ENCODE measurements around the gene MAML2. TPM values are rescaled to one million over a fixed set of nuclear protein-coding genes. Genes with fewer than 3 reads are reported as not detected.

Gene MAML2
- total RNA-seq, 1 experiment from 2014 or later, result 2.7 TPM

DNA sequence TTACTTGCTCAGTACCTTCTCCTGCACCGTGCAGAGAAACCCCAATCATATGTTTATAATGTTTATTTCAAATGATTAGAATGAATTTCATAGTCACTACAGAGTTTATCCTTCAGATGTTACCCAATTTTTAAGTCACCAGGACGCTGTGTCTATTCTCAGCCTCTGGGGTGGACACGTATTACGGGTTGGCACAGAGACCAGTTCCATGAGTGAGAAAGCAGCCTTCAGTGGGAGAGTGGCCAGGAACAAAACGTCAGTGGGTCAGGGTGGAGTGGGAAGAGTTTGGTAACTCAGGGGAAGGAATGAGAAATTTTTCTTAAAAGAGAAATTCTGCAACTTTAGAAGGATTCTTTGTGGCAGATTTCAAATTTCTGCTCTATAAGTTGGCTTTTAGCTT is 342.0 kb downstream of the MAML2 start:
- Histone ChIP-seq H3K18ac (ENCODE audit: insufficient read length, low read depth, low read length) (no peak overlapping the region), H4K91ac (ENCODE audit: insufficient read length, low read depth, low read length) (no peak overlapping the region), H2BK12ac (ENCODE audit: insufficient read length, low read depth, low read length) (no peak overlapping the region), H3K79me2 (ENCODE audit: insufficient read depth, low read length) (no peaks in the 10 kb centered on the region), H2BK20ac (ENCODE audit: low read depth, low read length, poor library complexity, severe bottlenecking) (no peak overlapping the region), H4K8ac (replicated peaks; ENCODE audit: insufficient read length, low read depth, low read length) (no peak overlapping the region), H3K23ac (ENCODE audit: insufficient read length, low read depth, low read length) (no peak overlapping the region), H3K79me1 (ENCODE audit: insufficient read depth, low read depth, low read length, poor library complexity, severe bottlenecking) (no peaks in the 10 kb centered on the region), H3K4me2 (ENCODE audit: insufficient read depth, insufficient read length, low read length) (no peak overlapping the region), H3K27me3 (ENCODE audit: insufficient read depth, low read length) (no peaks in the 10 kb centered on the region), H3K4me1 (ENCODE audit: insufficient read depth, low read length) (no peaks in the 10 kb centered on the region; the same call in 1 of the 2 replicates), H3T11ph (ENCODE audit: low read length) (no peak overlapping the region), H2AK5ac (ENCODE audit: insufficient read length, low read length) (no peak overlapping the region), H2AFZ (ENCODE audit: low read length) (no peak overlapping the region), H4K20me1 (ENCODE audit: control insufficient read depth, insufficient read depth, insufficient read length) (no peaks in the 10 kb centered on the region), H3K9ac (ENCODE audit: extremely low read depth, insufficient read length, low read length) (no peak overlapping the region), H3K9me3 (ENCODE audit: control insufficient read depth, low read depth, low read length) (no peaks in the 10 kb centered on the region), H3K4ac (ENCODE audit: low read depth, low read length) (no peak overlapping the region), H2BK5ac (ENCODE audit: insufficient read length, low read length) (no peak overlapping the region), H2BK15ac (ENCODE audit: low read depth, low read length) (no peak overlapping the region), H3K23me2 (ENCODE audit: insufficient read length, low read depth, low read length, poor library complexity, severe bottlenecking) (no peaks in the 10 kb centered on the region), H3K56ac (ENCODE audit: insufficient read length, low read depth, low read length) (no peak overlapping the region), H2BK120ac (ENCODE audit: low read depth, low read length, poor library complexity, severe bottlenecking) (no peak overlapping the region), H3K27ac (ENCODE audit: insufficient read length, low read depth, low read length) (no peak overlapping the region), H4K5ac (ENCODE audit: insufficient read length, low read depth, low read length) (no peak overlapping the region), H3K14ac (ENCODE audit: insufficient read depth, low read length) (no peak overlapping the region)
- no CpG with 5 or more reads among the region's 5 CpGs for WGBS (ENCODE audit: extremely low coverage, insufficient read length, low lambda C conversion rate)
- H3K36me3 Mint-ChIP-seq (ENCODE audit: insufficient read depth in 1 of 3, low read depth in 3 of 3), result no peaks in the 10 kb centered on the region; a peak in 1 of 7 replicates
- DNase-seq, result no peak
- no peaks in the 10 kb centered on the region for H3K27me3 Mint-ChIP-seq (ENCODE audit: low read depth)
- TF ChIP-seq, protein P1, sequence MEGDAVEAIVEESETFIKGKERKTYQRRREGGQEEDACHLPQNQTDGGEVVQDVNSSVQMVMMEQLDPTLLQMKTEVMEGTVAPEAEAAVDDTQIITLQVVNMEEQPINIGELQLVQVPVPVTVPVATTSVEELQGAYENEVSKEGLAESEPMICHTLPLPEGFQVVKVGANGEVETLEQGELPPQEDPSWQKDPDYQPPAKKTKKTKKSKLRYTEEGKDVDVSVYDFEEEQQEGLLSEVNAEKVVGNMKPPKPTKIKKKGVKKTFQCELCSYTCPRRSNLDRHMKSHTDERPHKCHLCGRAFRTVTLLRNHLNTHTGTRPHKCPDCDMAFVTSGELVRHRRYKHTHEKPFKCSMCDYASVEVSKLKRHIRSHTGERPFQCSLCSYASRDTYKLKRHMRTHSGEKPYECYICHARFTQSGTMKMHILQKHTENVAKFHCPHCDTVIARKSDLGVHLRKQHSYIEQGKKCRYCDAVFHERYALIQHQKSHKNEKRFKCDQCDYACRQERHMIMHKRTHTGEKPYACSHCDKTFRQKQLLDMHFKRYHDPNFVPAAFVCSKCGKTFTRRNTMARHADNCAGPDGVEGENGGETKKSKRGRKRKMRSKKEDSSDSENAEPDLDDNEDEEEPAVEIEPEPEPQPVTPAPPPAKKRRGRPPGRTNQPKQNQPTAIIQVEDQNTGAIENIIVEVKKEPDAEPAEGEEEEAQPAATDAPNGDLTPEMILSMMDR (conservative IDR thresholded peaks at IDR 0.05), result no peak
- H3K27ac Mint-ChIP-seq, result no peak overlapping the region
- no peak overlapping the region for H3K4me3 Mint-ChIP-seq
- peaks cover 0 to 3% of the 10 kb centered on the region in 2 experiments; a peak in 3 of 5 replicates for H3K9me3 Mint-ChIP-seq
- peaks cover 7 to 10% of the 10 kb centered on the region in 2 experiments for H3K4me1 Mint-ChIP-seq
